WTC11 (cell line): ENCODE measurements around the gene DHX8.
"Not testable (repeated sequence)": the region's sequence is repeated elsewhere in the genome, so short reads cannot be mapped to it uniquely, and the experiment has no call there.

Source experiments
- CTCF ChIP-seq: fragments of 200-600 bp; IDR thresholded peaks from 2 replicates; pipeline ENCODE4 v1.8.0; 2022; ENCODE audit warnings: antibody characterized with exemption
- E2F5 ChIP-seq: sonication (generic); formaldehyde crosslinking; IDR thresholded peaks from 2 replicates; pipeline ENCODE4 v1.8.1; 2022; ENCODE audit warnings: mild to moderate bottlenecking, moderate library complexity, missing genetic modification reagents
- SP1 ChIP-seq: sonication (generic); formaldehyde crosslinking; conservative IDR thresholded peaks from 2 replicates; pipeline ENCODE4 v1.8.1; 2022; ENCODE audit warnings: missing genetic modification reagents
- USF2 ChIP-seq: sonication (generic); formaldehyde crosslinking; IDR thresholded peaks from 2 replicates; pipeline ENCODE4 v1.8.1; 2023; ENCODE audit warnings: mild to moderate bottlenecking, missing genetic modification reagents, moderate library complexity
- TF ChIP-seq, protein P1 (sequence below): sonication (generic); formaldehyde crosslinking; IDR thresholded peaks from 2 replicates; pipeline ENCODE4 v1.8.1; 2022; ENCODE audit warnings: missing genetic modification reagents, borderline replicate concordance

GRCh38 chr17:43462569-43462968 lies 21.2 kb upstream of the DHX8 start:
- not testable (repeated sequence) for TF ChIP-seq CTCF; E2F5 (CRISPR knock-in tag); SP1; USF2 (CRISPR knock-in tag)
- TF ChIP-seq, protein P1, sequence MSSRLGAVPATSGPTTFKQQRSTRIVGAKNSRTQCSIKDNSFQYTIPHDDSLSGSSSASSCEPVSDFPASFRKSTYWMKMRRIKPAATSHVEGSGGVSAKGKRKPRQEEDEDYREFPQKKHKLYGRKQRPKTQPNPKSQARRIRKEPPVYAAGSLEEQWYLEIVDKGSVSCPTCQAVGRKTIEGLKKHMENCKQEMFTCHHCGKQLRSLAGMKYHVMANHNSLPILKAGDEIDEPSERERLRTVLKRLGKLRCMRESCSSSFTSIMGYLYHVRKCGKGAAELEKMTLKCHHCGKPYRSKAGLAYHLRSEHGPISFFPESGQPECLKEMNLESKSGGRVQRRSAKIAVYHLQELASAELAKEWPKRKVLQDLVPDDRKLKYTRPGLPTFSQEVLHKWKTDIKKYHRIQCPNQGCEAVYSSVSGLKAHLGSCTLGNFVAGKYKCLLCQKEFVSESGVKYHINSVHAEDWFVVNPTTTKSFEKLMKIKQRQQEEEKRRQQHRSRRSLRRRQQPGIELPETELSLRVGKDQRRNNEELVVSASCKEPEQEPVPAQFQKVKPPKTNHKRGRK (CRISPR knock-in tag) = not testable (repeated sequence)
